WI38 (cell line): ENCODE data around the gene VAPB.

ENCODE experiments used
- H3K4me3 ChIP-seq: 2 replicates; pipeline ENCODE4 v1.5.1; 2011; ENCODE audit warnings: low read depth, mild to moderate bottlenecking, control low read depth, low read length
- TF ChIP-seq, protein P1 (sequence below): IDR thresholded peaks from 2 replicates; pipeline ENCODE4 v1.5.1; 2012; ENCODE audit warnings: low read depth, mild to moderate bottlenecking, control low read depth, low read length

The VAPB gene

DNA sequence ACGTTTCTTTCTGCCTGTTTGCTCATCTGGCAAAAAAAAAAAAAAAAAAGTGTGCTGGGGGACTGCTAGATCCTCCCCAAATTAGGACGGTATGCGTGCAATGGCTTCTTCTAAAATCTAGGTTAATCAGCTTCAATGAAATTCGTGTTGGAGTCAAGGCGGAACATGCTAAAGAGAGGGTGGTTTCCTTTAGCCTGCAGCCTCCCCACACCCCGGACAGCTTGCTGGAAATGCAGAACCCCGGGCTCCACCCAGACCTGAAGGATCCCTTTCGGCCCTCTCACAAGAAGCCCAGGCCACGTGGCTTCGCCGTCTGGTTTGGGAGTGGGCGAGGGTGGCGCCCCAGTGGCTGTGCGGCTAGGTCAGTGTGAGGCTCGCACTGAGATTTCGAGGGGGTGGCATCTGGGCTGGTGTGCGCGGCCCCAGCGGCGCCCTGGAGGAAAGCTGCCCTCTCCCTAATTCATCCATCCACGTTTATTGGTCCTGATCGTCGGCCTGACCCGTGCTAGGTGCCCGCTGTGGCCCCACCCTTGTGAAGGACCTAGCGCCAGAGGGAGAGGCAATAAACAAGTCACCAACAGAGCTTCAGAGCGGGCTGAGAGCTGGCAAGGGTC, 77.2 kb downstream of the VAPB start:
- TF ChIP-seq, protein P1, sequence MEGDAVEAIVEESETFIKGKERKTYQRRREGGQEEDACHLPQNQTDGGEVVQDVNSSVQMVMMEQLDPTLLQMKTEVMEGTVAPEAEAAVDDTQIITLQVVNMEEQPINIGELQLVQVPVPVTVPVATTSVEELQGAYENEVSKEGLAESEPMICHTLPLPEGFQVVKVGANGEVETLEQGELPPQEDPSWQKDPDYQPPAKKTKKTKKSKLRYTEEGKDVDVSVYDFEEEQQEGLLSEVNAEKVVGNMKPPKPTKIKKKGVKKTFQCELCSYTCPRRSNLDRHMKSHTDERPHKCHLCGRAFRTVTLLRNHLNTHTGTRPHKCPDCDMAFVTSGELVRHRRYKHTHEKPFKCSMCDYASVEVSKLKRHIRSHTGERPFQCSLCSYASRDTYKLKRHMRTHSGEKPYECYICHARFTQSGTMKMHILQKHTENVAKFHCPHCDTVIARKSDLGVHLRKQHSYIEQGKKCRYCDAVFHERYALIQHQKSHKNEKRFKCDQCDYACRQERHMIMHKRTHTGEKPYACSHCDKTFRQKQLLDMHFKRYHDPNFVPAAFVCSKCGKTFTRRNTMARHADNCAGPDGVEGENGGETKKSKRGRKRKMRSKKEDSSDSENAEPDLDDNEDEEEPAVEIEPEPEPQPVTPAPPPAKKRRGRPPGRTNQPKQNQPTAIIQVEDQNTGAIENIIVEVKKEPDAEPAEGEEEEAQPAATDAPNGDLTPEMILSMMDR, result no peak

DNA sequence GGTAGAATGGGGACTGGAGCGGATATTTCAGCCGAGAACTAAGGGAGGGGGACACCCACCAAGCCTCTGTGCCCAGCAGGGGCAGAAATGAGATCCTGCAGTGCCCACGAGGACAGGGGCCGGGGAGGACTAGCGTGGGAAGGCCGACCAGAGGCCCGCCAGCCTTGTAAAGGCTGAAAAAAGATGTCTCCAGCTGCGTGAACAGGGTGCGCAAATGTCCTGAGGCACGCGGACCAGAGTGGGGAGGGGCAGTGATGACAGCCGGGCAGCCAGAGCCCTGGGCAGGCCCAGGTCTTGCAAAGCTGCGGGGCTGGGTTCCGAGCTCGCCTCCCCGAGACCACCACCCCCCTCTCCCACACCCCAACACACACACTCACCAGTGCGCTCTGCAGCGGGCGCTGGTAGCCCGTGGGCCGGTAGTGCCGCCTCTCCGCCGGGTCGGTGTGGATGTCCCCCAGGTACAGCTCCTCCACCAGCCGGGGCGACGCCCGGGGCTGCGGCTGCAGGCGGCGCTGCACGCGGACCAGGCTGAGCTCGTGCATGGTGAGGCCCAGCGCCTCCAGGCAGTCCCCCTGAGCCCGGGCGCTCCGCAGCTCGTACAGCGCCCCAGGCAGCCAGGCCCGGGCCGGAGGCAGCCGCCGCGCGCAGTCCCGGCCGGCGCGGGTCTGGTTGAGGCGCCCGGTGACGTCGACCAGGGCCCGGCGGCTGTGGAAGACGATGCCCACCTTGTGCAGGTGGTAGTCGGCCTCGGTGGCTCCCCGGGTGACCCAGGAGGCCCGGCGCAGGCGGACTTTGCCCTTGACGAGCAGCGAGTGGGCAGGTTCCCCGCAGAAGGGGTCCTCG, 77.9 kb downstream of the VAPB start:
- no peak overlapping the region for H3K4me3 ChIP-seq
- TF ChIP-seq, protein P1, result no peak

More for the DNA sequence above, 77.2 kb downstream of the VAPB start:
- no peak overlapping the region for H3K4me3 ChIP-seq

- no peak overlapping the region for H3K4me3 ChIP-seq
- TF ChIP-seq, protein P1, result no peak
Measured at GRCh38 chr20:58467572-58468527, 78.8 kb downstream of the VAPB start.

GRCh38 chr20:58469616-58470015, 80.6 kb downstream of the VAPB start:
- TF ChIP-seq, protein P1, result no peak

GRCh38 chr20:58470336-58471192, 81.5 kb downstream of the VAPB start:
- TF ChIP-seq, protein P1, result no peak
- no peak overlapping the region for H3K4me3 ChIP-seq

More at GRCh38 chr20:58469616-58470015, 80.6 kb downstream of the VAPB start:
- no peak overlapping the region for H3K4me3 ChIP-seq

- H3K4me3 ChIP-seq, result no peak overlapping the region
- TF ChIP-seq, protein P1, result no peak
Measured at GRCh38 chr20:58471193-58472164, 82.5 kb downstream of the VAPB start.
